ENCODE measurements around the gene KIF22.
A peak's percentile ranks its signal among the peaks of the same experiment; 100 is the strongest.
"Not testable (repeated sequence)": the region's sequence is repeated elsewhere in the genome, so short reads cannot be mapped to it uniquely, and the experiment has no call there.

KIF22 gene

GRCh38 chr16:29784157-29784556 is 6.4 kb upstream of the KIF22 start:
- no peak for TF ChIP-seq CTCF (IDR thresholded peaks at IDR 0.05; ENCODE audit: insufficient read depth, low read length, poor library complexity, severe bottlenecking)
- Histone ChIP-seq H3K4me3 (replicated peaks; ENCODE audit: low read depth, low read length) (no peak overlapping the region), H3K27me3 (replicated peaks; ENCODE audit: control insufficient read depth, insufficient read depth, low read length) (no peaks in the 10 kb centered on the region; the same call in 1 of the 2 replicates), H3K36me3 (ENCODE audit: control insufficient read depth, insufficient read depth, low read length) (no peaks in the 10 kb centered on the region)
- DNase-seq (ENCODE audit: extremely low read depth, insufficient read length), result no peak

- Histone ChIP-seq H3K4me3 (replicated peaks; ENCODE audit: low read depth, low read length) (no peak overlapping the region; the same call in 1 of the 2 replicates), H3K27me3 (replicated peaks; ENCODE audit: control insufficient read depth, insufficient read depth, low read length) (no peaks in the 10 kb centered on the region; the same call in 1 of the 2 replicates), H3K36me3 (ENCODE audit: control insufficient read depth, insufficient read depth, low read length) (no peaks in the 10 kb centered on the region)
- peak; percentile 94 for TF ChIP-seq CTCF (IDR thresholded peaks at IDR 0.05; ENCODE audit: insufficient read depth, low read length, poor library complexity, severe bottlenecking)
- peak; percentile 81 for DNase-seq (ENCODE audit: extremely low read depth, insufficient read length)
Measured at GRCh38 chr16:29784901-29785500, 5.5 kb upstream of the KIF22 start.

GRCh38 chr16:29787155-29787554 is 3.4 kb upstream of the KIF22 start:
- DNase-seq (ENCODE audit: extremely low read depth, insufficient read length); H3K4me3 ChIP-seq (replicated peaks; ENCODE audit: low read depth, low read length); H3K36me3 ChIP-seq (ENCODE audit: control insufficient read depth, insufficient read depth, low read length); H3K27me3 ChIP-seq (replicated peaks; ENCODE audit: control insufficient read depth, insufficient read depth, low read length): not testable (repeated sequence)

GRCh38 chr16:29789775-29790182 is 772 bp upstream of the KIF22 start:
- no peak for TF ChIP-seq CTCF (IDR thresholded peaks at IDR 0.05; ENCODE audit: insufficient read depth, low read length, poor library complexity, severe bottlenecking)
- H3K36me3 ChIP-seq (ENCODE audit: control insufficient read depth, insufficient read depth, low read length), result no peaks in the 10 kb centered on the region
- no peak for DNase-seq (ENCODE audit: extremely low read depth, insufficient read length)

GRCh38 chr16:29790949-29791844 is 646 bp downstream of the KIF22 start:
- H3K4me3 ChIP-seq (replicated peaks; ENCODE audit: low read depth, low read length), result peak overlapping the region; percentile 82
- TF ChIP-seq CTCF (IDR thresholded peaks at IDR 0.05; ENCODE audit: insufficient read depth, low read length, poor library complexity, severe bottlenecking), result no peak
- H3K36me3 ChIP-seq (ENCODE audit: control insufficient read depth, insufficient read depth, low read length), result peaks cover 3% of the 10 kb centered on the region
- H3K27me3 ChIP-seq (replicated peaks; ENCODE audit: control insufficient read depth, insufficient read depth, low read length), result no peaks in the 10 kb centered on the region
- no peak for DNase-seq (ENCODE audit: extremely low read depth, insufficient read length)

More at GRCh38 chr16:29789775-29790182, 772 bp upstream of the KIF22 start:
- Histone ChIP-seq H3K4me3 (replicated peaks; ENCODE audit: low read depth, low read length) (peak overlapping the region; percentile 71), H3K27me3 (replicated peaks; ENCODE audit: control insufficient read depth, insufficient read depth, low read length) (no peaks in the 10 kb centered on the region)

All from GM06990 (cell line).